ENCODE results near the gene FBXW8. TPM values are rescaled to one million over a fixed set of nuclear protein-coding genes. Genes with fewer than 3 reads are reported as not detected.

Gene FBXW8
- total and polyA plus RNA-seq, 8 donors: 3.6 to 9.6 (median 8.3) TPM

- ATAC-seq (no peak), DNase-seq (no peak), FAIRE-seq (no peak)
- H3K27me3 ChIP-seq: no peaks in the 10 kb centered on the region
- peaks cover 0 to 6% (median 0%) of the 10 kb centered on the region in 3 donors for H3K4me1 ChIP-seq
- 80 to 85% methylated on average over 3 of the region's 3 CpGs for WGBS, 2 donors
- no peak for TF ChIP-seq CTCF (IDR thresholded peaks at IDR 0.05)
- intact Hi-C loops (cut with DNase I): no loop called here
- H3K36me3 ChIP-seq: peaks cover 5 to 9% (median 8%) of the 10 kb centered on the region in 3 donors
- H3K27ac ChIP-seq: no peak overlapping the region
- H3K9me3 ChIP-seq: no peaks in the 10 kb centered on the region
- H3K4me3 ChIP-seq: no peak overlapping the region
These were observed 107.9 kb downstream of the FBXW8 start for GRCh38 chr12:117018685-117019084.

GRCh38 chr12:117019866-117020265, 109.1 kb downstream of the FBXW8 start:
- FAIRE-seq: no peak

GRCh38 chr12:117020536-117021220, 109.9 kb downstream of the FBXW8 start:
- ATAC-seq (no peak), FAIRE-seq (no peak), DNase-seq (no peak)
- Histone ChIP-seq H3K9me3 (no peaks in the 10 kb centered on the region), H3K36me3 (peaks cover 7 to 23% (median 21%) of the 10 kb centered on the region in 3 donors), H3K4me1 (peaks cover 5 to 7% (median 6%) of the 10 kb centered on the region in 3 donors), H3K27me3 (no peaks in the 10 kb centered on the region), H3K4me3 (no peak overlapping the region), H3K27ac (no peak overlapping the region)
- 80 to 84% methylated on average over 12 of the region's 12 CpGs for WGBS, 2 donors
- intact Hi-C loops (cut with DNase I): loop anchor here in 1 of 3 donors (10.0 kb wide), 1 partner anchor 94 kb away; no protein-coding TSS in a partner anchor
- TF ChIP-seq CTCF (IDR thresholded peaks at IDR 0.05): no peak

More at GRCh38 chr12:117019866-117020265, 109.1 kb downstream of the FBXW8 start:
- Histone ChIP-seq H3K27me3 (no peaks in the 10 kb centered on the region), H3K4me3 (no peak overlapping the region), H3K27ac (no peak overlapping the region), H3K4me1 (peaks cover 0 to 6% (median 0%) of the 10 kb centered on the region in 3 donors), H3K9me3 (no peaks in the 10 kb centered on the region), H3K36me3 (peaks cover 7 to 20% (median 15%) of the 10 kb centered on the region in 3 donors)
- TF ChIP-seq CTCF (IDR thresholded peaks at IDR 0.05): no peak
- intact Hi-C loops (cut with DNase I): loop anchor here in 1 of 3 donors (10.0 kb wide), 1 partner anchor 95 kb away; no protein-coding TSS in a partner anchor
- DNase-seq (no peak), ATAC-seq (no peak)
- WGBS, 2 donors: 97 to 99% methylated on average over 12 of the region's 12 CpGs

- TF ChIP-seq CTCF (IDR thresholded peaks at IDR 0.05): no peak
- intact Hi-C loops (cut with DNase I): loop anchor here in 1 of 3 donors (10.0 kb wide), 1 partner anchor 92 kb away; no protein-coding TSS in a partner anchor
- FAIRE-seq (no peak), ATAC-seq (no peak), DNase-seq (peak in 1 of 6 donors; percentile 16)
- Histone ChIP-seq H3K27ac (no peak overlapping the region), H3K36me3 (peaks cover 7 to 23% (median 21%) of the 10 kb centered on the region in 3 donors), H3K4me1 (peaks cover 10 to 15% (median 14%) of the 10 kb centered on the region in 3 donors), H3K27me3 (no peaks in the 10 kb centered on the region), H3K4me3 (no peak overlapping the region), H3K9me3 (no peaks in the 10 kb centered on the region)
- 73 to 76% methylated on average over 6 of the region's 6 CpGs for WGBS, 2 donors
These were observed 111.7 kb downstream of the FBXW8 start for GRCh38 chr12:117022465-117022864.

All from pancreas (tissue), 10 donors.